ENCODE data around the gene PIP5KL1.

DNA sequence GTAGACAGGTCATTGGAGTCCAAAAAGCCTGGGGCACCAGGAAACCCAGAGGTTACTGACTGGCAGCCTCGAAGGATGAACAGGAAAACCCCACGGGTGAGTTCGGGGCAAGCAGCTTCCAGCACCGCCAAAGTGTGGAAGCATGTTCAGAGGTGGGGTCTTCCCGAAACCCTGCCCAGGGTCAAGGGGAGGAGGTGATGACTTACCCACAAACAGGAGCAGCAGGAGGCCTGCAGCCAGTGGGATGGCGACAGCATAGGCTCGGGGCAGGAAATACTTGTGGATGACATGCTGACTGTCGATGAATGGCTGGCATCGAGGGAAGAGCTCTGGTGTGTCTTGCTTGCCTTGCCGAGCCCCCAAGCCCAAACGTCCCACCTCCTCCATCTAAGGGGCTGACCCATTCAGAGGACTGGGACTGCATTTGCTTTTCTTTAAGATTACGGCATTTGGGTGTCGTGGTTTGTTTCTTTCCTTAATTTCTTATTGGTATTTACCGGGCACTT is 5.8 kb upstream of the PIP5KL1 start:
- TF ChIP-seq, protein P1, sequence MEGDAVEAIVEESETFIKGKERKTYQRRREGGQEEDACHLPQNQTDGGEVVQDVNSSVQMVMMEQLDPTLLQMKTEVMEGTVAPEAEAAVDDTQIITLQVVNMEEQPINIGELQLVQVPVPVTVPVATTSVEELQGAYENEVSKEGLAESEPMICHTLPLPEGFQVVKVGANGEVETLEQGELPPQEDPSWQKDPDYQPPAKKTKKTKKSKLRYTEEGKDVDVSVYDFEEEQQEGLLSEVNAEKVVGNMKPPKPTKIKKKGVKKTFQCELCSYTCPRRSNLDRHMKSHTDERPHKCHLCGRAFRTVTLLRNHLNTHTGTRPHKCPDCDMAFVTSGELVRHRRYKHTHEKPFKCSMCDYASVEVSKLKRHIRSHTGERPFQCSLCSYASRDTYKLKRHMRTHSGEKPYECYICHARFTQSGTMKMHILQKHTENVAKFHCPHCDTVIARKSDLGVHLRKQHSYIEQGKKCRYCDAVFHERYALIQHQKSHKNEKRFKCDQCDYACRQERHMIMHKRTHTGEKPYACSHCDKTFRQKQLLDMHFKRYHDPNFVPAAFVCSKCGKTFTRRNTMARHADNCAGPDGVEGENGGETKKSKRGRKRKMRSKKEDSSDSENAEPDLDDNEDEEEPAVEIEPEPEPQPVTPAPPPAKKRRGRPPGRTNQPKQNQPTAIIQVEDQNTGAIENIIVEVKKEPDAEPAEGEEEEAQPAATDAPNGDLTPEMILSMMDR (IDR thresholded peaks at IDR 0.05): no peak
- TF ChIP-seq POLR2A (IDR thresholded peaks at IDR 0.05): no peak
- no peak for TF ChIP-seq POLR2AphosphoS5 (IDR thresholded peaks at IDR 0.05)
- TF ChIP-seq EP300 (IDR thresholded peaks at IDR 0.05): no peak
